ENCODE measurements around the gene PIK3R3. TPM values are rescaled to one million over a fixed set of nuclear protein-coding genes. Genes with fewer than 3 reads are reported as not detected.

PIK3R3 gene
- total RNA-seq, 1 experiment from 2014 or later, result 12.4 TPM

DNA sequence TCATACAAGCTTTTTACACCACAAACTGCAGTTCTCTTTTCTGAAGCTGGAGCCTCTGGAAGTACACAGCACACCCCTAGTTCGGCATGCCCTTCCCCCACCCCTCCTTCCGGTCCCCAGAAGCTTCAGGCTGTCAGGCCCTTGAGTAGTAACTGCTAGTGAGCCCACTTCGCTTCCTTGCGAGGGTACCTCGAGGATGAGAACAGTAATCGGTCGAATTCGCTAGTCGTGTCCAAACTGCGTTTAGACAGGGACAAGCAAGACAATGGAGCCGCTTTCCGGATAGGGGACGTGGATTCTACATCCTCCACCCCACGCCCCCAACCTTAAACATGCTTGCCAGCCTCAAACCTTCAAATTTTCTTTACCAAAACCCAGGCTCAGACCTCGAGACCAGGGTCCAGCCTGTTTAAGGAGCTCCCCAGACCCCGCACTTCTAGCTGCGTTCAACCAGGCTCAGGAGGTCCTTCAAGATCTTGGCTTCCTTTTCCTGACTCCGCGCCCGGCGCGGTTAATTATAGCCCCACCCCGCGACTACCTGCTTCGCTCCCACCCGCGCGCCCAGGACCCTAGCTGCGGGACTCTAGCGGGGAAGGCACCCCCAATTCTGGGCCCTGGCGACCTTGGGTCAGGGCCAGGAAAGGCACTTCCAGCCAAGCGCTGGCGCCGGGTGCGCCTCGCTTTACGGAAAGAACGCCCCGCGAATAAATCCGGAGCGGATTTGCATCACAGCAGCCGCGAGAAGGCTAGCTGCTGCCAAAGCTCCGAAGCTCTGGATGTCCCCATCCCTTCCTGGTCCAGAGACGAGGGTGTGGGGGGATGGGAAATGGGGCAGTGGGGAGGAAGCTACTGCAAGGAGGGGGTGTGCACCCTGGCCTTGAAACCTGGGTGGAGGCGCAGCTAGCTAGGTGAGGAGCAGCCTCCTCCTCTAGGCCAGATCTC lies 34.4 kb upstream of the PIK3R3 start:
- Histone ChIP-seq H2AFZ (ENCODE audit: low read length) (no peak overlapping the region), H4K91ac (ENCODE audit: insufficient read length, low read depth, low read length) (no peak overlapping the region), H3K27ac (ENCODE audit: insufficient read length, low read depth, low read length) (no peak overlapping the region), H4K20me1 (ENCODE audit: control insufficient read depth, insufficient read depth, insufficient read length) (no peaks in the 10 kb centered on the region), H3K23me2 (ENCODE audit: insufficient read length, low read depth, low read length, poor library complexity, severe bottlenecking) (no peaks in the 10 kb centered on the region), H3K14ac (ENCODE audit: insufficient read depth, low read length) (peak overlapping the region; percentile 4), H4K8ac (replicated peaks; ENCODE audit: insufficient read length, low read depth, low read length) (no peak overlapping the region), H3K18ac (ENCODE audit: insufficient read length, low read depth, low read length) (peak overlapping the region; percentile 21), H2BK12ac (ENCODE audit: insufficient read length, low read depth, low read length) (no peak overlapping the region), H3K79me1 (ENCODE audit: insufficient read depth, low read depth, low read length, poor library complexity, severe bottlenecking) (no peaks in the 10 kb centered on the region), H3K79me2 (ENCODE audit: insufficient read depth, low read length) (no peaks in the 10 kb centered on the region), H2BK20ac (ENCODE audit: low read depth, low read length, poor library complexity, severe bottlenecking) (no peak overlapping the region), H2AK5ac (ENCODE audit: insufficient read length, low read length) (no peak overlapping the region), H3K27me3 (ENCODE audit: insufficient read depth, low read length) (no peaks in the 10 kb centered on the region; the same call in 1 of the 2 replicates), H3K23ac (ENCODE audit: insufficient read length, low read depth, low read length) (no peak overlapping the region), H4K5ac (ENCODE audit: insufficient read length, low read depth, low read length) (no peak overlapping the region), H2BK15ac (ENCODE audit: low read depth, low read length) (no peak overlapping the region; the same call in 1 of the 2 replicates), H3K9ac (ENCODE audit: extremely low read depth, insufficient read length, low read length) (no peak overlapping the region), H3K9me3 (ENCODE audit: control insufficient read depth, low read depth, low read length) (no peaks in the 10 kb centered on the region), H3K56ac (ENCODE audit: insufficient read length, low read depth, low read length) (no peak overlapping the region), H2BK120ac (ENCODE audit: low read depth, low read length, poor library complexity, severe bottlenecking) (no peak overlapping the region), H3K4ac (ENCODE audit: low read depth, low read length) (no peak overlapping the region), H3K4me1 (ENCODE audit: insufficient read depth, low read length) (no peaks in the 10 kb centered on the region; the same call in 1 of the 2 replicates), H2BK5ac (ENCODE audit: insufficient read length, low read length) (no peak overlapping the region), H3K4me2 (ENCODE audit: insufficient read depth, insufficient read length, low read length) (peak overlapping the region; percentile 44), H3T11ph (ENCODE audit: low read length) (no peak overlapping the region)
- DNase-seq, result peak; percentile 50
- Mint-ChIP-seq H3K27ac (peak overlapping the region in 1 of 3 experiments; percentile 18; a peak in 1 of 7 replicates), H3K9me3 (no peaks in the 10 kb centered on the region), H3K36me3 (ENCODE audit: insufficient read depth in 1 of 3, low read depth in 3 of 3) (no peaks in the 10 kb centered on the region; a peak in 1 of 7 replicates), H3K4me1 (peaks cover 12 to 20% of the 10 kb centered on the region in 2 experiments), H3K27me3 (ENCODE audit: low read depth) (peaks cover 51% of the 10 kb centered on the region), H3K4me3 (peak overlapping the region in 1 of 2 experiments; percentile 48; a peak in 3 of 5 replicates)
- WGBS (ENCODE audit: extremely low coverage, insufficient read length, low lambda C conversion rate), result no CpG with 5 or more reads among the region's 47 CpGs
- no peak for TF ChIP-seq CTCF (conservative IDR thresholded peaks at IDR 0.05)

Measured in H9 (cell line).